ENCODE data around the gene CFAP161. TPM values are rescaled to one million over a fixed set of nuclear protein-coding genes. Genes with fewer than 3 reads are reported as not detected.

The CFAP161 gene
- total and polyA plus RNA-seq, 9 of the 15 experiments (the other 6 are each of a cell fraction or from before 2014, with no cell fraction given): 25.8 to 83.3 (median 75.6) TPM

- TF ChIP-seq ZNF444 (CRISPR knock-in tag; IDR thresholded peaks at IDR 0.05) (no peak), ZNF407 (IDR thresholded peaks at IDR 0.05; ENCODE audit: low read depth) (peak; percentile 35; the same call in 1 of the 2 replicates), CGGBP1 (CRISPR knock-in tag; IDR thresholded peaks at IDR 0.05) (no peak), HEY1 (CRISPR knock-in tag; IDR thresholded peaks at IDR 0.05; ENCODE audit: borderline replicate concordance) (no peak), MTA3 (IDR thresholded peaks at IDR 0.05; ENCODE audit: borderline replicate concordance) (no peak), NFYB (IDR thresholded peaks at IDR 0.05; ENCODE audit: extremely low read depth, insufficient read length) (no peak), HMBOX1 (IDR thresholded peaks at IDR 0.05) (no peak), SAFB (IDR thresholded peaks at IDR 0.05; ENCODE audit: borderline replicate concordance, low read depth, low read length) (no peak), ZBTB2 (IDR thresholded peaks at IDR 0.05) (no peak), CSDE1 (IDR thresholded peaks at IDR 0.05) (no peak), DEAF1 (CRISPR knock-in tag; IDR thresholded peaks at IDR 0.05) (no peak), TARDBP (IDR thresholded peaks at IDR 0.05) (no peak), HINFP (tag; conservative IDR thresholded peaks at IDR 0.05; ENCODE audit: low read depth) (no peak), CBFB (CRISPR knock-in tag; IDR thresholded peaks at IDR 0.05) (no peak), CBFA2T3 (IDR thresholded peaks at IDR 0.05) (peak; percentile 27; the same call in 1 of the 2 replicates)
Observed at GRCh38 chr15:81168644-81169043, 34.6 kb downstream of the CFAP161 start (continued).
